Vagina (tissue), 2 donors: ENCODE results near the gene HNRNPA2B1.
"Not testable (repeated sequence)": the region's sequence is repeated elsewhere in the genome, so short reads cannot be mapped to it uniquely, and the experiment has no call there.

Source experiments
- CTCF ChIP-seq, 3 experiments: fragments of 450-650 bp in 2 of 3; fragments of 200-600 bp in 1 of 3; sonication (generic) in 1 of 3; IDR thresholded peaks; one replicate each; pipeline ENCODE4 v1.5.1; 2017 to 2019; ENCODE audit warnings: antibody characterized with exemption in 3 of 3, mild to moderate bottlenecking in 2 of 3, moderate library complexity in 2 of 3
- POLR2AphosphoS5 ChIP-seq, 2 donors: sonication (generic); formaldehyde crosslinking; IDR thresholded peaks; one replicate each; pipeline ENCODE4 v1.9.0; 2017; ENCODE audit warnings: antibody characterized with exemption in 2 of 2, mild to moderate bottlenecking in 2 of 2, low read depth in 1 of 2; ENCODE audit not compliant: insufficient read depth in 1 of 2

- not testable (repeated sequence) for TF ChIP-seq CTCF (IDR thresholded peaks at IDR 0.05); POLR2AphosphoS5 (IDR thresholded peaks at IDR 0.05; ENCODE audit: insufficient read depth in 1 of 2, low read depth in 1 of 2)
These were observed 23.3 kb downstream of the HNRNPA2B1 start for GRCh38 chr7:26177269-26177668.
